GM18498 (cell line): ENCODE measurements around the gene RHOC.
"Not testable (repeated sequence)": the region's sequence is repeated elsewhere in the genome, so short reads cannot be mapped to it uniquely, and the experiment has no call there.

ENCODE experiments used
- ATAC-seq: cut with Tn5 transposase; IDR thresholded peaks from one replicate; pipeline ENCODE4 v1.9.1; 2021; ENCODE audit warnings: mild to moderate bottlenecking, moderate library complexity; ENCODE audit not compliant: unreplicated experiment

RHOC gene

GRCh38 chr1:112706505-112707220 is at the start of gene RHOC:
TSS of gene RHOC (minus strand) at chr1:112707127. CDS start at chr1:112703799, 3,328 bp downstream.
- ATAC-seq, result peak; percentile 80

GRCh38 chr1:112754116-112754628 is 47.2 kb upstream of the RHOC start:
- ATAC-seq, result no peak

GRCh38 chr1:112748396-112748795 is 41.5 kb upstream of the RHOC start:
- no peak for ATAC-seq

GRCh38 chr1:112744009-112744578 is 37.2 kb upstream of the RHOC start:
- no peak for ATAC-seq

GRCh38 chr1:112743174-112744008 is 36.5 kb upstream of the RHOC start:
- ATAC-seq, result no peak

GRCh38 chr1:112737573-112737972 is 30.6 kb upstream of the RHOC start:
- ATAC-seq, result no peak

- ATAC-seq, result no peak
These were observed 28.8 kb upstream of the RHOC start for GRCh38 chr1:112735752-112736151.

- no peak for ATAC-seq
These were observed 24.5 kb upstream of the RHOC start for GRCh38 chr1:112731451-112731850.

- ATAC-seq, result no peak
These were observed 23.0 kb upstream of the RHOC start for GRCh38 chr1:112729909-112730308.

GRCh38 chr1:112729011-112729410 is 22.1 kb upstream of the RHOC start:
- ATAC-seq, result not testable (repeated sequence)

GRCh38 chr1:112728306-112728971 is 21.5 kb upstream of the RHOC start:
- not testable (repeated sequence) for ATAC-seq

GRCh38 chr1:112727716-112728115 is 20.8 kb upstream of the RHOC start:
- no peak for ATAC-seq

- ATAC-seq, result not testable (repeated sequence)
These were observed 17.3 kb upstream of the RHOC start for GRCh38 chr1:112724240-112724639.

GRCh38 chr1:112723511-112723839 is 16.5 kb upstream of the RHOC start:
- ATAC-seq, result no peak

- no peak for ATAC-seq
These were observed 15.9 kb upstream of the RHOC start for GRCh38 chr1:112722601-112723510.

- no peak for ATAC-seq
These were observed 15.1 kb upstream of the RHOC start for GRCh38 chr1:112721966-112722524.

- ATAC-seq, result not testable (repeated sequence)
These were observed 14.4 kb upstream of the RHOC start for GRCh38 chr1:112721294-112721693.

GRCh38 chr1:112720800-112721199 is 13.9 kb upstream of the RHOC start:
- ATAC-seq, result no peak

GRCh38 chr1:112719706-112720105 is 12.8 kb upstream of the RHOC start:
- no peak for ATAC-seq
